ENCODE results near the gene PAK2.

Gene PAK2

DNA sequence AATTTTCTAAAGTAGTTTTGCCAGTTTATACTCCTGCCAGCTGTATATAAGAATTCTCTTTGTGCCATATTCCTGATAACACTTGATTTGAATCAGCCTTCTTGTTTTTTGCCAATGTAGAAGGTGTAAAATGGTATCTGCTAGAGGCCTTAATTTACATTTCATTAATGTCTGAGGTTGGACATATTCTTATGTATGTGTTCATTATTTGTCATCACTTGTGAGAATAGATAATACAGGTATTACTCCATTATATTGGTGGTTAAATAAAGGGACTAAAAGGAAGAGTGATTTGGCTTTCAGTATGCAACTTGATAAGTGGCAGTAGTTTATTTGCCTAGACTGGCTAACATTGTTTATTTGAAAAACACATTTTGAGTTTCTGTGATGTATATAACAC, 25.8 kb downstream of the PAK2 start:
- Histone ChIP-seq H3K27ac (ENCODE audit: low read length) (no peak overlapping the region), H3K4me1 (ENCODE audit: control insufficient read depth, insufficient read depth, low read length) (no peaks in the 10 kb centered on the region), H3K4me3 (ENCODE audit: low read length in 2 of 2) (no peak overlapping the region), H3K9ac (ENCODE audit: low read length in 2 of 2) (no peak overlapping the region), H3K9me3 (ENCODE audit: control insufficient read depth in 2 of 2, low read length in 2 of 2) (no peaks in the 10 kb centered on the region), H3K27me3 (ENCODE audit: control insufficient read depth in 1 of 2, insufficient read depth in 2 of 2, low read length in 2 of 2) (no peaks in the 10 kb centered on the region), H3K36me3 (ENCODE audit: control insufficient read depth in 2 of 2, insufficient read depth in 2 of 2, low read length in 2 of 2) (no peaks in the 10 kb centered on the region)

DNA sequence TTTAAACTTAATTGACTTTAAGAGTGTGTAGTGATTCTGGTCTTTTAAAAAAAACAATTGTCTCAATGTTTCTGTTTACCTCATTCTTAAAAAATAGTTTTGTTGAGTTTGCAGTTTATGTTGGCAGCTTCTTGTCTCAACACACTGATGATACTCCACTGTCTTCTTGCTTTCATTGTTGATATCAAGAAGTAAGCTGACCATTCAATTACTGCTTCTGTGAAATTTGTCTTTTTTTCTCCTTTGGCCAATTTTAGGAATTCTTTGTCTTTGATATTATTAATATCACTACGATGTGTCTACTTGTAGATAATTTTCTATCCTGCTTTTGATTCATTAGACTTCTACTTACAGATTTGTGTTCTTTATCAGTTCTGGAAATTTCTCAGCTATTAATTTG, 31.4 kb downstream of the PAK2 start:
- peaks cover 3% of the 10 kb centered on the region for H3K4me1 ChIP-seq (ENCODE audit: control insufficient read depth, insufficient read depth, low read length)

DNA sequence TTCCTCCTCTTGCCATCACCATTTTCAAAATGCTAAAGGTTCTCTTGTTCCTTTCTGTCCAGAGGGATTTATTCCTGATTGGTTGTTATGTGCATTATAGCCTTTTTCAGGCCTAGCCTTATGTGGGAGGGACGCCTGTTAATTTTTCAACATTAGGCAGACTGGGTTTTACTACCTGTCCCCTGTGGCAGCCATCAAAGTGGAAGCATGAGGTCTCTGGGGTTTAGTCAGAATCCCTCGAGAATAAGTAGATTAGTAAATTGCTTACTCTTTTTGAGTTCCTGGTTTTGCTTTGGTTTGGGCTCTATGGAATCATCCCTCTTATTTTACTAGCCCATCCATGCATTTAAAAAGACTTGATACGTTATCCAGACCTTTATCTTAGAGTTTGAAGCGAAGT, 32.4 kb downstream of the PAK2 start:
- no peaks in the 10 kb centered on the region for H3K27me3 ChIP-seq (ENCODE audit: control insufficient read depth in 1 of 2, insufficient read depth in 2 of 2, low read length in 2 of 2)
- no peak overlapping the region for H3K9ac ChIP-seq (ENCODE audit: low read length in 2 of 2)
- no peaks in the 10 kb centered on the region for H3K9me3 ChIP-seq (ENCODE audit: control insufficient read depth in 2 of 2, low read length in 2 of 2)
- H3K4me1 ChIP-seq (ENCODE audit: control insufficient read depth, insufficient read depth, low read length) = peaks cover 3% of the 10 kb centered on the region
- no peak overlapping the region for H3K27ac ChIP-seq (ENCODE audit: low read length)
- H3K36me3 ChIP-seq (ENCODE audit: control insufficient read depth in 2 of 2, insufficient read depth in 2 of 2, low read length in 2 of 2) = no peaks in the 10 kb centered on the region
- no peak overlapping the region for H3K4me3 ChIP-seq (ENCODE audit: low read length in 2 of 2)

More for the DNA sequence above, 31.4 kb downstream of the PAK2 start:
- Histone ChIP-seq H3K36me3 (ENCODE audit: control insufficient read depth in 2 of 2, insufficient read depth in 2 of 2, low read length in 2 of 2) (no peaks in the 10 kb centered on the region), H3K4me3 (ENCODE audit: low read length in 2 of 2) (no peak overlapping the region), H3K27me3 (ENCODE audit: control insufficient read depth in 1 of 2, insufficient read depth in 2 of 2, low read length in 2 of 2) (no peaks in the 10 kb centered on the region), H3K27ac (ENCODE audit: low read length) (no peak overlapping the region), H3K9me3 (ENCODE audit: control insufficient read depth in 2 of 2, low read length in 2 of 2) (no peaks in the 10 kb centered on the region), H3K9ac (ENCODE audit: low read length in 2 of 2) (no peak overlapping the region)

GRCh38 chr3:196772897-196773296, 33.2 kb downstream of the PAK2 start:
- Histone ChIP-seq H3K4me3 (ENCODE audit: low read length in 2 of 2) (no peak overlapping the region), H3K36me3 (ENCODE audit: control insufficient read depth in 2 of 2, insufficient read depth in 2 of 2, low read length in 2 of 2) (no peaks in the 10 kb centered on the region), H3K9me3 (ENCODE audit: control insufficient read depth in 2 of 2, low read length in 2 of 2) (no peaks in the 10 kb centered on the region), H3K4me1 (ENCODE audit: control insufficient read depth, insufficient read depth, low read length) (peaks cover 3% of the 10 kb centered on the region), H3K27me3 (ENCODE audit: control insufficient read depth in 1 of 2, insufficient read depth in 2 of 2, low read length in 2 of 2) (no peaks in the 10 kb centered on the region), H3K27ac (ENCODE audit: low read length) (no peak overlapping the region), H3K9ac (ENCODE audit: low read length in 2 of 2) (no peak overlapping the region)

DNA sequence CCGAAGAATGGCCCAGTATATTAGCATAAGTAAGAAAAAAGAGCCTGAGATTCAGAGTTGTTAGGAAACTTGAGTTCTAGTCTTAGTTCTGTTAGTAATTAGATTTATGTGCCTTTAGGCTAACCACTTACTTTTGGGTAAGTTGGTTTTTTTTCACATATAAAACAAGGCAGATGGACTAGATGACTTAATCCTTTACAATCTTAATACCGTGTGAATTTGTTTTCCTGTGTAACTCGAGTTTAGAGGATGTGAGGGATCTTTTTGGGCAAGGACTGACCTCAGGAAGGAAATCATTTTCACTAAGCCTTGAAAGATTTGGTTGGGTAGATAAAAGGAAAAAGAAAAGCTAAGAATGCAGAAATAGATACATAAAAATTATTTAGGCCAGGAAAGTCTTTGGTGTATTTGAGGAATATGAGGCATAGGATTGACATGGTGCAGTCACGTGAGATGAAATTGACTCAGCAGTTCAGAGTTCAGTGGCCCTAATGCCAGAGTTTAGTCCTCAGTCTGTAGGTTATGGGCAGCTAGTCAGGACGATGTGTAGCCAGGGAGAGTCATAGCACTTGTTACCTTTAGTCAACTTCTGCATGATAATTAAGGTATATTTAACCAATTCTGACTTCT, 34.6 kb downstream of the PAK2 start:
- Histone ChIP-seq H3K9me3 (ENCODE audit: control insufficient read depth in 2 of 2, low read length in 2 of 2) (no peaks in the 10 kb centered on the region), H3K36me3 (ENCODE audit: control insufficient read depth in 2 of 2, insufficient read depth in 2 of 2, low read length in 2 of 2) (no peaks in the 10 kb centered on the region), H3K27ac (ENCODE audit: low read length) (no peak overlapping the region), H3K27me3 (ENCODE audit: control insufficient read depth in 1 of 2, insufficient read depth in 2 of 2, low read length in 2 of 2) (no peaks in the 10 kb centered on the region), H3K4me1 (ENCODE audit: control insufficient read depth, insufficient read depth, low read length) (peaks cover 3% of the 10 kb centered on the region), H3K9ac (ENCODE audit: low read length in 2 of 2) (no peak overlapping the region), H3K4me3 (ENCODE audit: low read length in 2 of 2) (no peak overlapping the region)

- H3K9me3 ChIP-seq (ENCODE audit: control insufficient read depth in 2 of 2, low read length in 2 of 2) = no peaks in the 10 kb centered on the region
- H3K27me3 ChIP-seq (ENCODE audit: control insufficient read depth in 1 of 2, insufficient read depth in 2 of 2, low read length in 2 of 2) = no peaks in the 10 kb centered on the region
- no peak overlapping the region for H3K4me3 ChIP-seq (ENCODE audit: low read length in 2 of 2)
- H3K4me1 ChIP-seq (ENCODE audit: control insufficient read depth, insufficient read depth, low read length) = peaks cover 3% of the 10 kb centered on the region
- no peaks in the 10 kb centered on the region for H3K36me3 ChIP-seq (ENCODE audit: control insufficient read depth in 2 of 2, insufficient read depth in 2 of 2, low read length in 2 of 2)
- H3K27ac ChIP-seq (ENCODE audit: low read length) = no peak overlapping the region
- no peak overlapping the region for H3K9ac ChIP-seq (ENCODE audit: low read length in 2 of 2)
These were observed 35.3 kb downstream of the PAK2 start for GRCh38 chr3:196774848-196775422.

DNA sequence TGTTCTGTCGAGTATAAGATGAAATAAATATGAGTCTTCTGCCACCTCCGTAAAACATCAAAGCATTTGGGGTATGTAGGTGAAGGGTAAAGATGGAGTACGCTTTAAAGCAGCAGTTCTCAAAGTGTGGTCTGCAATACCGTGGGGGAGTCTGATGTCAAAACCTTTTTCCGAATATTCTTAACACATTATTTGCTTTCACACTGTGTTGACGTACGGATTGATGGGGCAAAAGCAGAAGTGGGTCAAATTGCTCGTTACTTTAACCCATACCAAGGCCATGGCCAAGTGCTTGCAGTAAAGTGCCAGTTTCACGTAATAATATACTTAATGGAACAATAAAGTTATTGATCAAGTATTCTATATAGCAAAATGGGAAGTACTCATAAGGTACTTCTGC, 36.3 kb downstream of the PAK2 start:
- H3K36me3 ChIP-seq (ENCODE audit: control insufficient read depth in 2 of 2, insufficient read depth in 2 of 2, low read length in 2 of 2) = no peaks in the 10 kb centered on the region
- H3K27ac ChIP-seq (ENCODE audit: low read length) = no peak overlapping the region
- H3K27me3 ChIP-seq (ENCODE audit: control insufficient read depth in 1 of 2, insufficient read depth in 2 of 2, low read length in 2 of 2) = no peaks in the 10 kb centered on the region
- H3K4me1 ChIP-seq (ENCODE audit: control insufficient read depth, insufficient read depth, low read length) = peaks cover 3% of the 10 kb centered on the region
- H3K4me3 ChIP-seq (ENCODE audit: low read length in 2 of 2) = no peak overlapping the region
- H3K9ac ChIP-seq (ENCODE audit: low read length in 2 of 2) = no peak overlapping the region
- H3K9me3 ChIP-seq (ENCODE audit: control insufficient read depth in 2 of 2, low read length in 2 of 2) = no peaks in the 10 kb centered on the region

GRCh38 chr3:196777836-196778235, 38.2 kb downstream of the PAK2 start:
- Histone ChIP-seq H3K9me3 (ENCODE audit: control insufficient read depth in 2 of 2, low read length in 2 of 2) (no peaks in the 10 kb centered on the region), H3K4me1 (ENCODE audit: control insufficient read depth, insufficient read depth, low read length) (no peaks in the 10 kb centered on the region), H3K4me3 (ENCODE audit: low read length in 2 of 2) (no peak overlapping the region), H3K9ac (ENCODE audit: low read length in 2 of 2) (no peak overlapping the region), H3K27me3 (ENCODE audit: control insufficient read depth in 1 of 2, insufficient read depth in 2 of 2, low read length in 2 of 2) (no peaks in the 10 kb centered on the region), H3K36me3 (ENCODE audit: control insufficient read depth in 2 of 2, insufficient read depth in 2 of 2, low read length in 2 of 2) (peaks cover 0 to 4% of the 10 kb centered on the region in 2 donors), H3K27ac (ENCODE audit: low read length) (peak overlapping the region; percentile 19)

DNA sequence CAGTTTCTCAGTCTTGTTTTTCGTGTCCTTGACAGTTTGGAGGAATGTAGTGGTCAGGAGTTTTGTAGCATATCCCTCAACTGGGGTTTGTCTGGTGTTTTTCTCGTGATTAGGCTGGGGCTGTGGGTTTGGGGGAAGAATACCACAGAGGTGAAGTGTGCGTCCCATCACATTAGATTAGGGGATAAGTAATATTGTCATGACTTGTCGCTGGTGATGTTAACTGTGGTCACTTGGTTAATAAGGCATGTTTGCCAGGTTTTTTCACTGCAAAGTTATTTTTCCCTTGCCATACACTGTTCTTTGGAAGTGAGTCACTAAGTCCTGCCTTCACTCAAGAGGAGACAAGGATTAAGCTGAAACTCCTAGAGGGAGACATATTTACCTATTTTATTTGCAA, 39.1 kb downstream of the PAK2 start:
- Histone ChIP-seq H3K27ac (ENCODE audit: low read length) (peak overlapping the region; percentile 60), H3K9ac (ENCODE audit: low read length in 2 of 2) (peak overlapping the region in 1 of 2 donors; percentile 13)

GRCh38 chr3:196782511-196782910, 42.9 kb downstream of the PAK2 start:
- H3K4me3 ChIP-seq (ENCODE audit: low read length in 2 of 2) = no peak overlapping the region
- H3K27ac ChIP-seq (ENCODE audit: low read length) = no peak overlapping the region
- no peaks in the 10 kb centered on the region for H3K9me3 ChIP-seq (ENCODE audit: control insufficient read depth in 2 of 2, low read length in 2 of 2)
- peaks cover 8 to 10% of the 10 kb centered on the region in 2 donors for H3K36me3 ChIP-seq (ENCODE audit: control insufficient read depth in 2 of 2, insufficient read depth in 2 of 2, low read length in 2 of 2)
- no peaks in the 10 kb centered on the region for H3K4me1 ChIP-seq (ENCODE audit: control insufficient read depth, insufficient read depth, low read length)
- no peaks in the 10 kb centered on the region for H3K27me3 ChIP-seq (ENCODE audit: control insufficient read depth in 1 of 2, insufficient read depth in 2 of 2, low read length in 2 of 2)
- no peak overlapping the region for H3K9ac ChIP-seq (ENCODE audit: low read length in 2 of 2)

More for the DNA sequence above, 39.1 kb downstream of the PAK2 start:
- Histone ChIP-seq H3K4me3 (ENCODE audit: low read length in 2 of 2) (peak overlapping the region in 1 of 2 donors; percentile 24), H3K36me3 (ENCODE audit: control insufficient read depth in 2 of 2, insufficient read depth in 2 of 2, low read length in 2 of 2) (peaks cover 8% of the 10 kb centered on the region in 2 donors), H3K9me3 (ENCODE audit: control insufficient read depth in 2 of 2, low read length in 2 of 2) (no peaks in the 10 kb centered on the region), H3K4me1 (ENCODE audit: control insufficient read depth, insufficient read depth, low read length) (no peaks in the 10 kb centered on the region), H3K27me3 (ENCODE audit: control insufficient read depth in 1 of 2, insufficient read depth in 2 of 2, low read length in 2 of 2) (no peaks in the 10 kb centered on the region)

DNA sequence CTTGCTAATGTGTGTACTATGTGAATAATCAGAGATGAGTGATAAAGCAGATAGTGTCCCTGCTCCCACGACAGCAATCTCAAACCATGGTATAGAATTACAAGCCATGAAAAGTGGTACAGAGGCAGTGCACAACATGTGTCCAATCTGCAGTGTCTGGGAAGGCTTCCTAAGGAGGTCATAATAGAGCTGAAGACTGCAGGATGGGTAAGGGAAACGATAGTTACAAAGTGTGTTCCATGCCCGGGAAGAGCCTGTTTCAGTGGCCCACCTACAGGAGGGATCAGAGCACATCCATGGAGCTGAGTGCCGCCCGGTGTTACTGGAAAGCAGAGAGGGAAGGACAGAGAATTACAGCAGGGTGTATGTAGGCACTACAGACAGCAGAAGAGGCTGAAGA, 48.9 kb downstream of the PAK2 start:
- no peak overlapping the region for H3K4me3 ChIP-seq (ENCODE audit: low read length in 2 of 2)
- H3K36me3 ChIP-seq (ENCODE audit: control insufficient read depth in 2 of 2, insufficient read depth in 2 of 2, low read length in 2 of 2) = peaks cover 4% of the 10 kb centered on the region in 2 donors
- H3K27ac ChIP-seq (ENCODE audit: low read length) = no peak overlapping the region
- H3K4me1 ChIP-seq (ENCODE audit: control insufficient read depth, insufficient read depth, low read length) = peaks cover 5% of the 10 kb centered on the region
- H3K9me3 ChIP-seq (ENCODE audit: control insufficient read depth in 2 of 2, low read length in 2 of 2) = no peaks in the 10 kb centered on the region
- no peak overlapping the region for H3K9ac ChIP-seq (ENCODE audit: low read length in 2 of 2)
- no peaks in the 10 kb centered on the region for H3K27me3 ChIP-seq (ENCODE audit: control insufficient read depth in 1 of 2, insufficient read depth in 2 of 2, low read length in 2 of 2)

Measured in stomach smooth muscle (tissue), 2 donors.